SK-MEL-5 (cell line): Measurements from ENCODE around the gene CXorf38. TPM values are rescaled to one million over a fixed set of nuclear protein-coding genes. Genes with fewer than 3 reads are reported as not detected.
"Not testable (repeated sequence)": the region's sequence is repeated elsewhere in the genome, so short reads cannot be mapped to it uniquely, and the experiment has no call there.

Source experiments
- DNase-seq: peaks from one replicate; pipeline ENCODE4 v3.0.0-alpha.2; 2016; ENCODE audit warnings: low read depth, low spot score
- in situ Hi-C: cut with HindIII; loops from 2 replicates; pipeline ENCODE4 v1.10.0; 2016; ENCODE audit warnings: low sequenced_read_pairs, high pct_unique_total_duplicates, low pct_unique_long_range_greater_than_20kb
- total RNA-seq: library from RNA; depleted of rRNA; stranded (reverse); fragments of >200 nt; shearing (Covaris generic); gene quantifications from 2 replicates; pipeline ENCODE4 v1.2.3, GENCODE V29; 2014

CXorf38 gene
- total RNA-seq, 1 experiment from 2014 or later = 10.9 TPM

DNA sequence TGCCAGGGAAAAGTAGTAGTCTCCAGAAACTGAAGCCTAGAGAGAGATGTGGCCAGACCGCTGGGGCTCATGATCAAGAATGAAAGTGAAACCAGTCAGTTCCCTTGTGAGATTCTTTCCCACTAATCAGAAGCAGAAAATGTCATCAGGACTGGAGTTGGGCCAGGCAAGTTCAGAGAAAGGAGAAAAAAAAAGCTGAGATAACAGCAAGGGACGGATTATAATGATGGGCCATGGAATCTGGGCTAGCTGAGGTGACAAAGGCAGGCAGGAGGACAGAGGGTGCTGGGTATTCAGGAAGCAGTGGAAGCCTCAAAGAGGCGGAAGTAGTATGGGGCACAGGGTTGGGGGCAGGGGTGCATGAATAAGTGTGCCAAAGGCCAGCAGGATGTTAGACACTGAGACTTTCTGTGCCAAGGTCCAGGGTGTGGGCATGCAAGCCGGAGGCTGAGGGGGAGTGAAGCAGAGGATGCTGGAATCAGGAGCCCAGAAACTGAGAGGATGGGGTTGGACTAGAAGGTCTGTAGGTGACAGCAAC lies 2.5 kb downstream of the CXorf38 start:
- peak; percentile 51 for DNase-seq
- in situ Hi-C loops = no loop called here

DNA sequence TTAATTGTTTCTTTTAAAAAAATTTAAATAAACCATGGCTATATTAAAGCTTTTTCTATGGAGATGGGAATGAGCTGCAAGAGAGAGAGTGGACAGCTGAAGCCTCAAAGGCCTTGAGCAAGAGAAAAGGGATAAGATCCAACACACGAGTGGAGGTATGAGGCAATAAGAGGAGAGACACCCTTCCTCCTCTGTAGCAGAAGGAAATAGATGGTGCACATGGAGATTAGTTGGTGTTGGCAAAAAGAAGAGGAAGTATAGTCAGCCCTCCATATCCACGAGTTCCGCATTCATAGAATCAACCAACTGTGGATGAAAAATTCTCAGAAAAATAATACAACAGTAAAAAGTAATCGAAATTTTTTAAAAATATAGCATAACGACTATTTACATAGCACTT lies 3.2 kb downstream of the CXorf38 start:
- in situ Hi-C loops = no loop called here
- peak; percentile 10 for DNase-seq

DNA sequence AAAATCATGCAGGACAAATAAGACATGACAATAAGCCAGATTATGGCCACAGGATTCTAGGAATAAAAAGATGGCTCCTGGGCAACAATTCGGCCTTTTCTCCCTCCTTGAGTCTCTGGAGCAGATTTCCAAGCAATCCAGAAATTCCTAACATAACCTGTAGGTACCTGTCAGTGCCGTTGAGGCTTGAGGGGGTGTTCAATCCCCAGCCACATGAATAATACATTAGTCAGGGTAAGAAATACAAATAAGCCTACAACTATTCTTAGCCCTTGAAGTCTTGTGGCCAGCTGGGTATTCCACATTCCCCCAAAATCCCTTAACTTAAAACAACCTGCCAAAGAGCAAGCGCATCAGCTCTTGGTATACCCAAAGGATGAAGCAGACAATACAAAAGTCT lies 9.7 kb downstream of the CXorf38 start:
- in situ Hi-C loops = no loop called here

DNA sequence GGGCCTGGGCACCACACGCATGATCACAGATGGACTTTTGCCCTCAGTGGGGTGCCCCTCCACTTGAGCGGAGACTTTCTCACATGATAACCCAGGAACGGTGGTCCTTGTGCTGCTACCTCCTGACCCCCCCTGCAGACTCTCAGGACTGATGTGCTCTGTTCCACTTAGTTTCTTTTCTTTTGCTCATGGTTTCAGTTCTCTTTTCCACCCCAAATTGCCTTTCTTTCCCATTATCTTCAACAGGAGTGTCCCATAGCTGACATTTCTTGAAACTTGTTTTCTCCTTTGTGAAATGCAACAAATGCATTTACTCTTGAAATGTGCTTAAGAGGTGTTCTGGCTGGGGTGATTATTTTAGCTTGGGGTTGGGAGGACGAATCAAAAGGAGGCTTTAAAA lies 15.2 kb downstream of the CXorf38 start:
- DNase-seq = no peak
- in situ Hi-C loops = no loop called here

More for the DNA sequence above, 9.7 kb downstream of the CXorf38 start:
- DNase-seq = no peak

DNA sequence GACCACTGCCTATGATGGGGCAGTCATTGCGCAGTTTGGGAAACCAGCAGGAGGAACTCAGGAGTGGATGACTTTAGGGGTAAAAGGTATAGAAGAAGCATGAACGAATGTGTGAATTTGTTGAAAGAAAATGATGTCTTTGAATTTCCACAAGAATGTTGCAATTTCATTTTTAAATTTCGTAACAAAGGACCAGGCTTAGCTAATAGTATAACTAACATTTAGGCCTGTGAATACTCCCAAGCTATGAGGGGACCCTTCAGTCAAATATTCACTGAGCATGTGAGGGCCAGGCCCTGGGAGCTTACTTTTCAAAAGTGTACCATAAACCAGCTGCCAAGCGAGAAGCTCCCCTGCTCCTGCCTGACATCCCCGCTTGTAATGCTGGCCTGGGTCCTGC lies 18.9 kb downstream of the CXorf38 start:
- in situ Hi-C loops = no loop called here
- no peak for DNase-seq

DNA sequence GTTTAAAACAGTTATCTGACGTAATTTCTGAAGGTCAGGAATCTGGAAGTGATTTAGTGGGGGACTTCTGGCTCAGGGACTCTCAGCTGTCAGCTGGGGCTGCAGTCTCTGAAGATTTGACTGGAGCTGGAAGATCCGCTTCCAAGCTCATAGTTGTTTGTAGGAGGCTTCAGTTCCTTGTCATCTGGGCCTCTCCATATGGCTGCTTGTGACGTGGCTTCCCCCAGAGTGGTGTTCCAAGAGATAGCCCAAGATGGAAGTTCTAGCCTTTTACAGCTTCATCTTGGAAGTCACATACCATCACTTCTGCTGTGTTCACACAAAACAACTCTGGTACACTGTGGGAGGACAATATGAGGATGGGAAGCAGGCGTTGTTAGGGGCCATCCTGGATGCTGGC lies 22.1 kb downstream of the CXorf38 start:
- in situ Hi-C loops = no loop called here
- DNase-seq = no peak

DNA sequence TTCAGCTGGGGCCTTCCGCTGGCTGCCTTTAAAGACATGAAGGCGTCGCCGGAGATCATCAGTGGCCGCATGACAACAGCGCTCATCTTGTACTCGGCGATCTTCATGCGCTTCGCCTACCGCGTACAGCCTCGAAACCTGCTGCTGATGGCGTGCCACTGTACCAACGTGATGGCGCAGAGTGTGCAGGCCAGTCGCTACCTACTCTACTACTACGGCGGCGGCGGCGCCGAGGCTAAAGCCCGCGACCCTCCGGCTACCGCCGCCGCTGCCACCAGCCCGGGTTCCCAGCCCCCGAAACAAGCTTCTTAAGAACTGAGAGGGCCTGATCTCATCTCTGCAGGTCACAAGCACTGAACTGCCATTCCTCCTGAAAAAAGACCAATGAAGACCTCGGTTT lies 23.7 kb downstream of the CXorf38 start:
- in situ Hi-C loops = no loop called here
- no peak for DNase-seq

DNA sequence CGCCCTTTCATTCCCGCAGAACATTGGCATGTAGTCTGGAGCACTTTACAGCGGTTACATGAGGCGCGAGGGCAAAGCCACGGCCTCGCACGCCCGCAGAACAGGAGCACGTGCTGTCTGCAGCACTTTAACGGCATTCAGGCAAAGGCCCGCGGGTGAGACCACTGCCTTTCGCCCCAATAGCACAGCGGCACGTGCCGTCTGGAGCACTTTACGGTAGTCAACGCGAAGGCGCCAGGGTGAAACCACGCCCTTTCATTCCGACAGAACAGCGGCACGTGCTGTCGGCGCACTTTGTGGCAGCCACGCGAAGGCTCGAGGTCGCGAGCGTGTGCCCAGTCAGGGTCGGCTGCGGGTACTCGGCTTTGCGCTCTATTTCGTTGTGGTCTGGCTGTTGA lies 24.2 kb downstream of the CXorf38 start, which contains the start of gene MPC1L:
Gene MPC1L (plus strand): TSS at position 290 of the 398 bp plus-strand sequence. CDS start 138 bp downstream, outside the sequence.
- no peak for DNase-seq
- in situ Hi-C loops = no loop called here

DNA sequence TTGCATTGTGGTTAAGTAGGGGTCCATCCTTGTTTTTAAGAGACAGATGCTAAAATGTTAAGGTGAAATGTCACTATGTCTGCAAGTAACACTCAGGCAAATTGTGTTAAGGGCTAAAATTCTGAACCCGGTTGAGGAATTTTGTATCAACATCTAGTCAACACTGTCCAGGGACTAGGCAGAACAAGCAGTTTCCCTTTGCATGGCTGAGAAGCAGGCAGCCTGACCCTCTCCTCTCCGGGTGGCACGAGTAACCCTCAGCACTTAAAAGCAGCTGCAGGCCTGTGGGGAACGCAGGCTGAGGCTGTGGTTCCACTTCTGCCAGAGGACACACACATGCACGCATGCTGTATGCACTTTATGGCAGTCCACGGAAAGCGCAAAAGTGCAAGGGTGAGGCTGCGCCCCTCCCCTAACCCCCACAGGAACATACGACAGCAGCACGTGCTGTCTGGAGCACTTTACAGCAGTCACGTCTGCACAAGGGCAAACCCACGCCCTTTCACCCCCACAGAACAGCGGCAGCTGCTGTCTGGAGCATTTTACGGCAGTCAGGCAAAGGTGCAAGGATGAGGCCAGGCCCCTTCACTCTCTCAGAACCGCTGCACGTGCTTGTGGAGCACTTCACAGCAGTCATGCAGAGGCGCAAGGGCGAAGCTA lies 24.8 kb downstream of the CXorf38 start:
- in situ Hi-C loops = no loop called here
- no peak for DNase-seq

DNA sequence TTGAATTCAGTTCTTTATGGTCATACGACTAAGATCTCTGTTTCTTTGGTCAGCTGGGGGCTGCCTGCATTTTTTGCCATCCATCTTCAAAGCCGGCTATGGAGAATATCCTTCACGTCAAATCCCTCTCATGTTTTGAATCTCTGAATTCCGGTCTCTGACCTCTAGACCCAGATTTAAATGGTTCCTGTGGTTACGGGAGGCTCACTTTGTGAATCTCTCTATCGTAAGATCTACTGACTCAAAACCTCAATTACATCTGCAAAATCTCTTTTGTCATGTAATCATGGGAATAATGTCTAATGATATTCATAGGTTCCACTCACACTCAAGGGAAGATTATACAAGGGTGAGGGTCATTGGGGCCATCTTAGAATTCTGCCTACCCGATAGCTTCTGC lies 29.8 kb downstream of the CXorf38 start:
- in situ Hi-C loops = no loop called here
- DNase-seq = no peak

DNA sequence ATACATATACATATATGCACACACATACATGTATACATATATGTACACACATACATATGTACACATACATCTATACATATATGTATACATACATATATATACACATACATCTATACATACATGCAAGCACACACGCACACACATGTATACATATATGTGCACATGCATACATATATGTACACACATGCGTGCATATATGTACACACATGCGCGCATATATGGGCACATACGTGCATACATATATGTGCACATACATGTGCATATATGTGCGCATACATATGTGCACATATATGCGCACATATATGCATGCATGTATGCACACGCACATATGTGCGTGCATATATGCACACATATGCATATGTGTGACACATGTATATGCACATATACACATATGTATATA lies 31.4 kb downstream of the CXorf38 start:
- in situ Hi-C loops = no loop called here
- no peak for DNase-seq

DNA sequence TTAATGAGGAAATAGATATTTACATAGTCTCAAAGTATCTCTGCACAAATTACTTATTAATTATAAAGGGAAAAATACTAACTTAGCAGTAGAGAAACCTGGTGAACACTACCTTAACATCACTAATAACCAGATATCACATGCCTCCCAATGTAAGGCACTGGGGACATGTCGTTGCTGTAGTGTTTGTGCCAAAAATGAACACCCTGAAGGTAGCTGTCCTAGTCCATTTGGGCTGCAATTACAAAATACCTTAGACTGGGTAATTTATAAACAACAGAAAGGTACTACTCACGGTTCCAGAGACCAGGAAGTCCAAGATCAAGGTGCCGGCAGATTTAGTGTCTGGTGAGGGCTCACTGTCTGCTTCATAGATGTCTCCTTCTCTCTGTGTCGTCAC lies 34.9 kb downstream of the CXorf38 start:
- in situ Hi-C loops = no loop called here
- DNase-seq = no peak

DNA sequence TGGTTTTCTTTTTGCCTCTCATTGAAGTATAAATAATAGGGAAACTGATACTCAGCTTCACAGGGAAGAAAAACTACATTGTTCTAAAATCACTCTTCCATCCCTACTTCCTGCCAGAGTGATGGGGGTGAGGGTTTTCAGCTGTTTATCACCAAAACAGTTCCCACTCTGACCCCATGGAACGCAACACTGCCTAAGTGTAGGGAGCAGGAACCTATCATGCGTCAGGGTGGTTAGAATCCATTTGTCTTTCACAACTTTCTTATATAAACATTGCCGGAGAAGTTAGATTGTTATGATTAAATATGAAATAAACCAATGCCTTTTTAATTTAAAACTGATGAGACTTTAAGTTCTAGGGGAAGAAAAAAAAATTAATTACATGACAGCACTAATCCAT lies 40.0 kb downstream of the CXorf38 start:
- in situ Hi-C loops = no loop called here
- DNase-seq = no peak

DNA sequence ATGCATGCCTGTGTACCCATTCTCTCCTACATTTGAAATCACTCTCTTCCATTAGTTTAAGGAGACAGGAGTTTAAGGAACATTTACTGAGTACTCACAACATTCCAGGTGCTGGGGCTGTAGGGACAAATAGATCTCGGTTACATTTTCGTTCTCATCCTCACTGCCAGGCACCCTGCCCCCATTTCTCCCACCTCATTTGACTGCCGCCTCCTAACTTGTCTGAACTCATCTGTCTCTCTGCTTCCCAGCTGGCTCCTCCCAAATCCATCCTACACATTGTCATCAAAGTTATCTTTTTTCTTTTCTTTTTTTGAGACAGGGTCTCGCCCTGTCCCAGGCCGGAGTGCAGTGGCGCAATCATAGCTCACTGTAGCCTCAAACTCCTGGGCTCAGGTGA lies 43.9 kb downstream of the CXorf38 start:
- DNase-seq = no peak
- in situ Hi-C loops = no loop called here

DNA sequence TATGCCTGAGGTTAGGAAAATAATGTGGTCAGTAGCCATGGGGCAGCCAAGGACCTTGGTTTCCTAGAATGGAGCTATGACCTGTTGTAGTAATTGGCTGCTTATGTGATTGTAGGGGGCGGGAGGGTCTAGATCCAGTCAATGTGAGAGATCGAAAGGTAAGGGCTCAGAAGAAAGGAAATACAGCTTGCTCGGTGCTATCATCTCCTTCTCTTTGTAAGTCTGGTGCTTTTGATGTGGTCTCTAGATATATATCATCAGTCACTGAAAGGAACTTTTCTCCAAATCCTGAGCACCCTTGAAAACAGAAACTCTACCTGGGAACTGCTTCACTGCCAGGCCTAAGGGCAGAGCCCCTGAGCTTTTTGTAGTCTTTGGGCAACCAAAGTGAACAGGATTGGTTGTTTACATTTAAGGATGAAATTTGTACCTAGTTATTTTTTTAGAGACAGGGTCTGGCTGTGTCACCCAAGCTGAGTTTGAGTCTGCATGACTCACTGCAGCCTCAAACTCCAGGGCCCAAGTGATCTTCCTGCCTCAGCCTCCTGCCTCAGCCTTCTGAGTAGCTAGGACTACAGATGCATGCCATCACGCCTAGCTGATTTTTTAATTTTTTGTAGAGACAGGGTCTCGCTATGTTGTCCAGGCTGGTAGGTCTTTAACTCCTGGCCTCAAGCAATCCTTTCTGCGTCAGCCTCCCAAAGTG lies 57.6 kb downstream of the CXorf38 start:
- DNase-seq, in situ Hi-C loops: not testable (repeated sequence)

DNA sequence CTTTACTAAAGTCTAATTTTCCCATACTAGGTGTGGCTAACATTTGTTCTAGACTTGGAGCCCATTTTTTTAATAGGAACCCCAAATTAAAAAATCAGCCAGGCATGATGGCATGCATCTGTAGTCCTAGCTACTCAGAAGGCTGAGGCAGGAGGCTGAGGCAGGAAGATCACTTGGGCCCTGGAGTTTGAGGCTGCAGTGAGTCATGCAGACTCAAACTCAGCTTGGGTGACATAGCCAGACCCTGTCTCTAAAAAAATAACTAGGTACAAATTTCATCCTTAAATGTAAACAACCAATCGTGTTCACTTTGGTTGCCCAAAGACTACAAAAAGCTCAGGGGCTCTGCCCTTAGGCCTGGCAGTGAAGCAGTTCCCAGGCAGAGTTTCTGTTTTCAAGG lies 59.7 kb downstream of the CXorf38 start:
- in situ Hi-C loops, DNase-seq: not testable (repeated sequence)

DNA sequence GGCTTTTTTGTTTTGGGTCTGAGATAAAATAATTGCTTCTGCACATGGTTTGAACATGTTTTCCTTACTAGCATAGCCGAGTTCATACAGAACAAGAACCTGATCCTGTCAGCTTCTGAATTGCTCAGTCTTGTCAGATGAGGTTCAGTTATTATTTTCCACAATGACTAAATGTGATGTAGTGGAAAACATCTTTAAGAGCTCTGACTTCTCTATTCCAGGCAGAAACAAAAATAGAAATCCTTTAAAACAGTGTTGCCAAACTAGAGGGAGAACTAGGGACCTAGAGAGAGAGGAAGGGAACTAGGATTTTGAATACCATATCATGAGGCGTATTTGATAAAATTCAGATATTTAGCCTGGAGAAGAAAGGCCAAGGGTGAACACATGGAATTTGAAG lies 64.5 kb downstream of the CXorf38 start:
- no peak for DNase-seq

DNA sequence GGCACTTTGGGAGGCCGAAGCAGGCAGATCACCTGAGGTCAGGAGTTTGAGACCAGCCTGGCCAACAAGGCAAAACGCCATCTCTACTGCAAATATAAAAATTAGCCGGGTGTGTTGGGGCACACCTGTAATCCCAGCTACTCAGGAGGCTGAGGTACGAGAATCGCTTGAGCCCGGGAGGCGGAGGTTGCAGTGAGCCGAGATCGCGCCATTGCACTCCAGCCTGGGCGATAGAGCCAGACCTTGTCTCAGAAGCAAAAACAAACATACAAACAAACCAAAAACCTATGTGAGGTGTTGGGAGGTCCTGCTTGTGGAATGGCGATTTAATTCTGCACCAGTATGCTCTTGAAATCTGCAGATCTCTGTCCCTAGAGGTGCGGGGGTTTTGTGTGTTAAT lies 65.2 kb downstream of the CXorf38 start:
- in situ Hi-C loops, DNase-seq: not testable (repeated sequence)

More for the DNA sequence above, 64.5 kb downstream of the CXorf38 start:
- in situ Hi-C loops = no loop called here

DNA sequence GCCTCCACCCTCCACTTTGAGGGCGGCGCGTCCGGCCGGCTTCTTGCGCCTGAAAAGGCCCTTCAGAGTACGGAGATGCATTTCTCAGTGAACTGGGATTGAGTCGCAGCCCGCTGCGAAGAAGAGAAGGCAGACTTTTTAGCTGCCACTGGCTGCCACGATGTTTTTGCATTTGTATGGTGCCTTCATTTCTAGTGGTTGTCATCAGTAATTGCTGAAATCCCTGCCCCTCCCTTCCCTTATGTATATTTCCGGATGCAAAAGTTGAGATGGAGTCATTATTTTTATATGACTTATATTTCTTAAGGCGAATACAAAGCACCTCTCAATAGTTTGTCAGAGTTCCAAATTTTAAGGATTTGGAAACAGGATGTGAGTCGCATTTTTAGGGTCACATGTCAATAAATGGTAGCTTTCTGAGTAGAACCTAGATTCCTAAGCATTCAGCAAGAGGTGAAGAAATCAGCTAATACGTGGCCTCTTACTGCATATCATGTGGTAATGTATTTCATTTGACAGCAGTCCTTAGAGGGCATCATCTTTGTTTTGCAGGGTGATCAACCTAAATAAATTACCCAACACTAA lies 65.9 kb downstream of the CXorf38 start:
- in situ Hi-C loops = no loop called here
- DNase-seq = peak; percentile 0
